ENCODE data around the gene TSC22D4. TPM values are rescaled to one million over a fixed set of nuclear protein-coding genes. Genes with fewer than 3 reads are reported as not detected.
"Not testable (repeated sequence)": the region's sequence is repeated elsewhere in the genome, so short reads cannot be mapped to it uniquely, and the experiment has no call there.

Gene TSC22D4
- total and polyA plus RNA-seq, 4 experiments from 2014 or later = 30.0 to 154 (median 89.1) TPM

DNA sequence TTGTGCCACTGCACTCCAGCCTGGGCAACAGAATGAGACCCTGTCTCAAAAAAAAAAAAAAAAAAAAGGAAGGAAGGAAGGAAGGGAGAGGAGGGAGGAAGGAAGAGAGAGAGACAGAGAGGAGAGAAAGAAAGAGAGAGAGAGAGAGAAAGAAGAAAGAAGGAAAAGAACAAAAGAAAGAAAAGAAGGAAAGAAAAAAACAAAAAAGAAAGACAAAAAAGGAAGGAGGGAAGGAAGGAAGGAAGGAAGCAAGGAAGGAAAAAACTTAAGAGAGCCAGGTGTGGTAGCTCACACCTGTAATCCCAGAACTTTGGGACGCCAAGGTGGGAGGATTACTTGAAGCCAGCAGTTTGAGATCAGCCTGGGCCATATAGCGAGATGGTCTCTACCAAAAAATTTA is 14.2 kb downstream of the TSC22D4 start:
- POLR2A ChIA-PET (ENCODE audit: partially characterized antibody) = interaction anchor here (0.8 to 1.9 kb wide), 5 partner anchors 10 to 104 kb away, joined by 3 to 6 read pairs (median 5); partner anchors contain the start of gene TSC22D4
- peaks cover 3 to 19% (median 6%) of the 10 kb centered on the region in 4 donors for H3K4me1 Mint-ChIP-seq
- H3K9me3 Mint-ChIP-seq = no peaks in the 10 kb centered on the region
- no peak overlapping the region for H3K4me3 ChIP-seq (ENCODE audit: low read length in 2 of 2)
- peaks cover 9% of the 10 kb centered on the region for H3K4me1 ChIP-seq (ENCODE audit: insufficient read depth, low read length)
- H3K27me3 Mint-ChIP-seq = no peaks in the 10 kb centered on the region
- H3K9me3 ChIP-seq (ENCODE audit: control insufficient read depth in 1 of 2, low read length in 2 of 2) = no peaks in the 10 kb centered on the region
- H3K27ac ChIP-seq (ENCODE audit: low read depth, low read length) = no peak overlapping the region
- peak in 1 of 5 donors; percentile 15 for DNase-seq
- CTCF ChIA-PET (ENCODE audit: partially characterized antibody) = interaction anchor here (0.7 to 2.4 kb wide), 8 partner anchors 9 to 100 kb away, joined by 3 to 11 read pairs (median 3); no protein-coding TSS in a partner anchor
- peaks cover 16 to 31% of the 10 kb centered on the region in 2 donors for H3K36me3 Mint-ChIP-seq
- peak overlapping the region in 2 of 7 donors; percentile 23 to 85 for H3K27ac Mint-ChIP-seq
- H3K36me3 ChIP-seq (ENCODE audit: insufficient read depth, low read length) = peaks cover 12% of the 10 kb centered on the region
- H3K27me3 ChIP-seq (ENCODE audit: insufficient read depth, low read length) = no peaks in the 10 kb centered on the region
- no peak overlapping the region for H3K4me3 Mint-ChIP-seq
- intact Hi-C loops (cut with micrococcal nuclease) = no loop called here

DNA sequence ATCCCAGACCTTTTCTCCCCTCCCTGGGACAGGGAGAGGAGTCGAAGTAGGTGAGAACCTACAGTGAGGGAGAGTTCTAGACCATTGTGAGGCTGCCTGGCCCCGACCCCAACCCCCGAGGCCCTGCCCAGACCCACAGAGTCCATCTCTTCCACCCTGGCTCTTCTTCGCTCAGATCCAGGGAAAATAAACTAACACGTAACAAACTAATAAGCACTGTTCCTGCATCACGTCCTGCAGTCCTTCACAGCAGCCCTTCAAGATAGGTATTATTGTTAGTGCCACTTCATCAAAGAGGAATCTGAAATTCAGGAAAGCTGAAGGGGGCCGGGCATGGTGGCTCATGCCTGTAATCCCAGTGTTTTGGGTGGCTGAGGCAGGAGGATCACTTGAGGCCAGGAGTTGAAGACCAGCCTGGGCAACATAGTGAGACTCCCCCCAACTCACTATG is 14.8 kb downstream of the TSC22D4 start, which contains the start of gene SPACDR:
Gene SPACDR, minus strand, starts transcription at position 51 of the 451 bp plus-strand sequence. CDS start 235 bp downstream, outside the sequence.
- ChIA-PET CTCF (ENCODE audit: partially characterized antibody) (interaction anchor here (0.7 to 2.4 kb wide), 4 partner anchors 18 to 100 kb away, joined by 3 to 11 read pairs (median 5); no protein-coding TSS in a partner anchor), POLR2A (ENCODE audit: partially characterized antibody) (interaction anchor here (0.9 to 1.9 kb wide), 3 partner anchors 9 to 104 kb away, joined by 3 to 6 read pairs (median 5); partner anchors contain the start of gene TSC22D4)
- H3K36me3 ChIP-seq (ENCODE audit: insufficient read depth, low read length) = peaks cover 12% of the 10 kb centered on the region
- peak in 1 of 5 donors; percentile 9 for DNase-seq
- intact Hi-C loops (cut with micrococcal nuclease) = no loop called here
- Mint-ChIP-seq H3K36me3 (peaks cover 16 to 30% of the 10 kb centered on the region in 2 donors), H3K27ac (peak within 1 kb of the TSS in 5 of 7 donors; percentile 26 to 85 (median 70)), H3K4me1 (peaks cover 2 to 14% (median 3%) of the 10 kb centered on the region in 4 donors), H3K9me3 (no peaks in the 10 kb centered on the region), H3K4me3 (no peak within 1 kb of the TSS), H3K27me3 (no peaks in the 10 kb centered on the region)
- no peak within 1 kb of the TSS for H3K4me3 ChIP-seq (ENCODE audit: low read length in 2 of 2)
- H3K4me1 ChIP-seq (ENCODE audit: insufficient read depth, low read length) = peaks cover 4% of the 10 kb centered on the region
- no peaks in the 10 kb centered on the region for H3K27me3 ChIP-seq (ENCODE audit: insufficient read depth, low read length)
- H3K9me3 ChIP-seq (ENCODE audit: control insufficient read depth in 1 of 2, low read length in 2 of 2) = no peaks in the 10 kb centered on the region
- no peak within 1 kb of the TSS for H3K27ac ChIP-seq (ENCODE audit: low read depth, low read length)

DNA sequence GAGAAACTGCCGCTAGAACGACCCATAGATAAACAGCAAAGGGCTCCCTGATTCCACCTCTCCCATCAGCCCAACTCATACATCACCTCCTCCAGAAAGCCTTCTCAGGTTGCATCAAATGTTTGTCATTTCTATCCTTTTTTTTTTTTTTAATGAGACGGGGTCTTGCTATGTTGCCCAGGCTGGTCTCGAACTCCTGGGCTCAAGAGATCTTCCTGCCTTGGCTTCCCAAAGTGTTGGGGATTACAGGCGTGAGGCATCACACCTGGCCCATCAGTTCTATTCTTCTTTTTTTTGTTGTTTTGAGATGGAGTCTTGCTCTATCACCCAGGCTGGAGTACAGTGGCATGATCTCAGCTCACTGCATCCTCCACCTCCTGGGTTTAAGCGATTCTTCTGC is 22.0 kb downstream of the TSC22D4 start:
- Histone ChIP-seq H3K36me3 (ENCODE audit: insufficient read depth, low read length) (no peaks in the 10 kb centered on the region), H3K27me3 (ENCODE audit: insufficient read depth, low read length) (no peaks in the 10 kb centered on the region), H3K4me3 (ENCODE audit: low read length in 2 of 2) (no peak overlapping the region), H3K4me1 (ENCODE audit: insufficient read depth, low read length) (peaks cover 4% of the 10 kb centered on the region), H3K9me3 (ENCODE audit: control insufficient read depth in 1 of 2, low read length in 2 of 2) (no peaks in the 10 kb centered on the region), H3K27ac (ENCODE audit: low read depth, low read length) (no peak overlapping the region)
- H3K27me3 Mint-ChIP-seq = no peaks in the 10 kb centered on the region
- peaks cover 3 to 10% of the 10 kb centered on the region in 2 donors for H3K36me3 Mint-ChIP-seq
- no peak for DNase-seq
- H3K4me1 Mint-ChIP-seq = peaks cover 5 to 15% (median 6%) of the 10 kb centered on the region in 4 donors
- H3K27ac Mint-ChIP-seq = peak overlapping the region in 2 of 7 donors; percentile 35 to 75
- intact Hi-C loops (cut with micrococcal nuclease) = no loop called here
- ChIA-PET CTCF (ENCODE audit: partially characterized antibody) (interaction anchor here (1.0 to 1.2 kb wide), 3 partner anchors 8 to 303 kb away, joined by 3 to 4 read pairs (median 3); no protein-coding TSS in a partner anchor), POLR2A (ENCODE audit: partially characterized antibody) (interaction anchor here (2.1 to 3.1 kb wide), 2 partner anchors 20 to 27 kb away, joined by 7 to 14 read pairs; partner anchors contain the start of genes MEPCE, PPP1R35 and ZCWPW1)
- H3K9me3 Mint-ChIP-seq = no peaks in the 10 kb centered on the region
- no peak overlapping the region for H3K4me3 Mint-ChIP-seq

DNA sequence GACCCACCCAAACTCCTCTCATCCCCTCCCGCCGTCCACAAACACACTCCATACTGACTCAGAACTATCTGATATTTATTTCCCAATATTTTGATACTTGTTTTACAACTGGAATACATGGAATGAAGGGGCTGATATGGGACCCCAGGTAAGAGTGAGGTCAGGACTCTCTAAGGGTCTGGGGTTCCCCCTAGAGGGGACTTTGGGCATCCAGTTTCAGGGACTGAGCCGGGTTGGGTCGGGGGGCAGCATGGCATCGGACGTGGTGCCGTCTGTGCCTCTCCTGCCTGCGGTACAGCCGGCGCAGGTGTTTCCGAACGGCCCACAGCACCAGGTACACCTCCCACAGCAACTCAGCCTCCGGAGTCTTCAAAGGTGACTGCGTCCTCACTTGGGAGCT is 22.5 kb downstream of the TSC22D4 start:
- no peaks in the 10 kb centered on the region for H3K27me3 Mint-ChIP-seq
- no peak overlapping the region for H3K27ac Mint-ChIP-seq
- Histone ChIP-seq H3K27me3 (ENCODE audit: insufficient read depth, low read length) (no peaks in the 10 kb centered on the region), H3K9me3 (ENCODE audit: control insufficient read depth in 1 of 2, low read length in 2 of 2) (no peaks in the 10 kb centered on the region), H3K4me1 (ENCODE audit: insufficient read depth, low read length) (peaks cover 4% of the 10 kb centered on the region), H3K27ac (ENCODE audit: low read depth, low read length) (no peak overlapping the region), H3K4me3 (ENCODE audit: low read length in 2 of 2) (no peak overlapping the region), H3K36me3 (ENCODE audit: insufficient read depth, low read length) (no peaks in the 10 kb centered on the region)
- ChIA-PET CTCF (ENCODE audit: partially characterized antibody) (interaction anchor here (1.0 to 1.2 kb wide), 2 partner anchors 9 to 303 kb away, joined by 3 read pairs; no protein-coding TSS in a partner anchor), POLR2A (ENCODE audit: partially characterized antibody) (interaction anchor here (2.1 to 3.1 kb wide), 2 partner anchors 20 to 27 kb away, joined by 7 to 14 read pairs; partner anchors contain the start of genes MEPCE, PPP1R35 and ZCWPW1)
- H3K9me3 Mint-ChIP-seq = no peaks in the 10 kb centered on the region
- no peak for DNase-seq
- H3K4me1 Mint-ChIP-seq = peaks cover 5 to 15% (median 6%) of the 10 kb centered on the region in 4 donors
- H3K36me3 Mint-ChIP-seq = peaks cover 0 to 9% of the 10 kb centered on the region in 2 donors
- intact Hi-C loops (cut with micrococcal nuclease) = no loop called here
- H3K4me3 Mint-ChIP-seq = no peak overlapping the region

DNA sequence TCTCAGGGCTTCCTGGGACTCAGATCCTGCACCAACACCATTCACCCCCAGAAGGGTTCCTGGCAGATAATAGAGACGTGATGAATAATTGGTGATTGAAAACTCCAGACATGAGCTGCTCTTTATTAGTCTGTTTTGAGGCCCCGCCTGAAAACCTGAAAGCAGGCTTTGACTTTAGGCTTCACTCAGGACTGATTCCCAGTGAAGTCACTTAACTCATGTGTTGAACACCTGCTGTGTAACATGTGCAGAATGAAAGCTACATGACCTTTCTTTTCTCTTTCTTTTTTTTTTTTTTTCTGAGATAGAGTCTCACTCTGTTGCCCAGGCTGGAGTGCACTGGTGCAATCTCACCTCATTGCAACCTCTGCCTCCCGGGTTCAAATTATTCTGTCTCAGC is 23.8 kb downstream of the TSC22D4 start:
- Histone ChIP-seq H3K4me3 (ENCODE audit: low read length in 2 of 2) (no peak overlapping the region), H3K27ac (ENCODE audit: low read depth, low read length) (no peak overlapping the region), H3K27me3 (ENCODE audit: insufficient read depth, low read length) (no peaks in the 10 kb centered on the region), H3K4me1 (ENCODE audit: insufficient read depth, low read length) (peaks cover 10% of the 10 kb centered on the region), H3K9me3 (ENCODE audit: control insufficient read depth in 1 of 2, low read length in 2 of 2) (no peaks in the 10 kb centered on the region), H3K36me3 (ENCODE audit: insufficient read depth, low read length) (no peaks in the 10 kb centered on the region)
- intact Hi-C loops (cut with micrococcal nuclease) = no loop called here
- H3K27ac Mint-ChIP-seq = peak overlapping the region in 2 of 7 donors; percentile 14 to 68
- H3K36me3 Mint-ChIP-seq = peaks cover 0 to 6% of the 10 kb centered on the region in 2 donors
- no peak overlapping the region for H3K4me3 Mint-ChIP-seq
- ChIA-PET CTCF (ENCODE audit: partially characterized antibody) (interaction anchor here (0.8 to 1.8 kb wide), 5 partner anchors 14 to 250 kb away, joined by 3 to 9 read pairs (median 3); partner anchors contain the start of gene POP7), POLR2A (ENCODE audit: partially characterized antibody) (interaction anchor here (1.0 to 3.1 kb wide), 6 partner anchors 8 to 158 kb away, joined by 3 to 14 read pairs (median 6); partner anchors contain the start of genes MEPCE, MOSPD3, PPP1R35 and ZCWPW1)
- no peaks in the 10 kb centered on the region for H3K27me3 Mint-ChIP-seq
- DNase-seq = no peak
- peaks cover 5 to 20% (median 6%) of the 10 kb centered on the region in 4 donors for H3K4me1 Mint-ChIP-seq
- H3K9me3 Mint-ChIP-seq = no peaks in the 10 kb centered on the region

DNA sequence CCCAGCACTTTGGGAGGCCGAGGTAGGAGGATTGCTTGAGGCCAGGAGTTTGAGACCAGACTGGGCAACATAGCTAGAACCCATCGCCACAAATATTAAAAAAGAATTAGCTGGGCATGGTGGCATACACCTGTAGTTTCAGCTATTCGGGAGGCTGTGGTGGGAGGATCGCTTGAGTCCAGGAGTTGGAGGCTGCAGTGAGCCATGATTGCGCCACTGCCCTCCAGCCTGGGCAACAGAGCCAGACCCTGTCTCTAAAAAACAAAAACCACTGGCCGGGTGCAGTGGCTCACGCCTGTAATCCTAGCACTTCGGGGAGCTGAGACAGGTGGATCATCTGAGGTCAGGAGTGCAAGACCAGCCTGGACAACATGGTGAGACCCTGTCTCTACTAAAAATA is 25.2 kb downstream of the TSC22D4 start:
- H3K4me1 Mint-ChIP-seq = peaks cover 5 to 20% (median 6%) of the 10 kb centered on the region in 4 donors
- H3K9me3 Mint-ChIP-seq; H3K9me3 ChIP-seq (ENCODE audit: control insufficient read depth in 1 of 2, low read length in 2 of 2); intact Hi-C loops (cut with micrococcal nuclease); H3K36me3 ChIP-seq (ENCODE audit: insufficient read depth, low read length); H3K36me3 Mint-ChIP-seq; H3K27me3 Mint-ChIP-seq; H3K27ac ChIP-seq (ENCODE audit: low read depth, low read length); H3K4me3 ChIP-seq (ENCODE audit: low read length in 2 of 2); H3K27ac Mint-ChIP-seq; H3K4me3 Mint-ChIP-seq; H3K27me3 ChIP-seq (ENCODE audit: insufficient read depth, low read length): not testable (repeated sequence)
- ChIA-PET CTCF (ENCODE audit: partially characterized antibody) (interaction anchor here (0.7 to 2.3 kb wide), 3 partner anchors 15 to 16 kb away, joined by 4 to 5 read pairs (median 4); no protein-coding TSS in a partner anchor), POLR2A (ENCODE audit: partially characterized antibody) (interaction anchor here (0.8 to 1.9 kb wide), 5 partner anchors 10 to 158 kb away, joined by 3 to 8 read pairs (median 4); partner anchors contain the start of genes MOSPD3 and PPP1R35)
- DNase-seq = peak in 1 of 5 donors; percentile 3
- peaks cover 14% of the 10 kb centered on the region for H3K4me1 ChIP-seq (ENCODE audit: insufficient read depth, low read length)

DNA sequence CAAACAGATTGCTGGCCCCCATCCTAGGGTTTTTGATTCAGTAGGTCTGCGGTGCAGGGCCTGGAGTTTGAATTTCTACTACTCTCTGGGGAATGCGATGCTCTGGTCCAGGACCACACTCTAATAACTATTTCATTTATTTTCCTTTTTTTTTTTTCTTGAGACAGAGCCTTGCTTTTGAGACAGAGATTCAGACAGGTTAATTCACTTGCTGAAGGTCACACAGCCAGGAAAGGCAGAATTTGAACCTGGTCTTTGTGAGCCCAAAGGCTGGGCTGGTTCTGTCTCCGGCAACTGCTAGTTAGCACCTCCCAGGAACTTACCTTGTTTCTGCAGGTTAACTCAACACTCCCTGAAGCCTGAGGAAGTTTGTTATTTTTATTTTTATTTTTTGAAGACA is 26.5 kb downstream of the TSC22D4 start:
- no peaks in the 10 kb centered on the region for H3K9me3 ChIP-seq (ENCODE audit: control insufficient read depth in 1 of 2, low read length in 2 of 2)
- POLR2A ChIA-PET (ENCODE audit: partially characterized antibody) = interaction anchor here (1.2 to 1.9 kb wide), 3 partner anchors 22 to 160 kb away, joined by 4 read pairs; partner anchors contain the start of genes MOSPD3 and ZCWPW1
- H3K27me3 ChIP-seq (ENCODE audit: insufficient read depth, low read length) = no peaks in the 10 kb centered on the region
- Mint-ChIP-seq H3K4me1 (peaks cover 4 to 20% (median 6%) of the 10 kb centered on the region in 4 donors), H3K27me3 (no peaks in the 10 kb centered on the region), H3K9me3 (no peaks in the 10 kb centered on the region), H3K27ac (no peak overlapping the region), H3K4me3 (no peak overlapping the region), H3K36me3 (no peaks in the 10 kb centered on the region)
- no peak overlapping the region for H3K4me3 ChIP-seq (ENCODE audit: low read length in 2 of 2)
- intact Hi-C loops (cut with micrococcal nuclease) = no loop called here
- no peak for DNase-seq
- no peak overlapping the region for H3K27ac ChIP-seq (ENCODE audit: low read depth, low read length)
- CTCF ChIA-PET (ENCODE audit: partially characterized antibody) = interaction anchor here (0.7 to 2.3 kb wide), 3 partner anchors 15 to 320 kb away, joined by 3 to 6 read pairs (median 5); no protein-coding TSS in a partner anchor
- no peaks in the 10 kb centered on the region for H3K36me3 ChIP-seq (ENCODE audit: insufficient read depth, low read length)
- H3K4me1 ChIP-seq (ENCODE audit: insufficient read depth, low read length) = peaks cover 14% of the 10 kb centered on the region
